ENCODE measurements around the gene POM121. TPM values are rescaled to one million over a fixed set of nuclear protein-coding genes. Genes with fewer than 3 reads are reported as not detected.

Gene POM121
- polyA plus RNA-seq, result 2.2 and 2.8 TPM in 2 replicates

DNA sequence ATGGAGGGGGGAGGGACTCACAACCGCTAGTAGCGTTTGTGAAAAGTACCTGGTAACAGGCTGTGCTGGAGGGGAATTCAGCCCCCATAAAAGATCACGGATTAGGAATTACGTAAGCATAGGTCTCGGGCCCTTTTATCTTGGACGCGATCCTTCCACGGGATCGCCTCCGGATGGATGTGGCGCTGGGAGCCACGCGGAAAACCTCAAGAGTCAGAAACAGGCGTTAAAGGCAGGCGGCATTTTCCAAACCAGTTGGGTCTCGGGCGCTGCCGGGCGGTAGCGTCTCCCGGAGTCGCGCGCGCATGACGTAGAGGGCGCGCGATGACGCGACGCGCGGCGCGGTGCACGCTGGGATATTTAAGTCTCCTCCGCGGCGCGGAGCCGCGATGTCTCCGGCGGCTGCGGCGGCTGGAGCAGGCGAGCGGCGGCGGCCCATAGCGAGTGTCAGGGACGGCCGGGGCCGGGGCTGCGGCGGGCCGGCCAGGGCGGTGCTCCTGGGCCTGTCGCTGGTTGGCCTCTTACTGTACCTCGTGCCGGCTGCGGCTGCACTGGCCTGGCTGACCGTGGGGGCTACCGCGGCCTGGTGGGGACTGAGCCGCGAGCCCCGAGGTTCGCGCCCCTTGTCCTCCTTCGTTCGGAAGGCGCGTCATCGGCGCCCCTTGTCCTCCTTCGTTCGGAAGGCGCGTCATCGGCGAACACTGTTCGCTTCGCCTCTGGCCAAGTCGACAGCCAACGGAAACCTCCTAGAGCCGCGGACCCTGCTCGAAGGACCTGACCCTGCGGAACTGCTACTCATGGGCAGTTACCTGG, at the start of gene POM121:
Gene POM121 (plus strand): TSS at position 363 of the 813 bp plus-strand sequence. CDS start 27 bp downstream, at position 390.

DNA sequence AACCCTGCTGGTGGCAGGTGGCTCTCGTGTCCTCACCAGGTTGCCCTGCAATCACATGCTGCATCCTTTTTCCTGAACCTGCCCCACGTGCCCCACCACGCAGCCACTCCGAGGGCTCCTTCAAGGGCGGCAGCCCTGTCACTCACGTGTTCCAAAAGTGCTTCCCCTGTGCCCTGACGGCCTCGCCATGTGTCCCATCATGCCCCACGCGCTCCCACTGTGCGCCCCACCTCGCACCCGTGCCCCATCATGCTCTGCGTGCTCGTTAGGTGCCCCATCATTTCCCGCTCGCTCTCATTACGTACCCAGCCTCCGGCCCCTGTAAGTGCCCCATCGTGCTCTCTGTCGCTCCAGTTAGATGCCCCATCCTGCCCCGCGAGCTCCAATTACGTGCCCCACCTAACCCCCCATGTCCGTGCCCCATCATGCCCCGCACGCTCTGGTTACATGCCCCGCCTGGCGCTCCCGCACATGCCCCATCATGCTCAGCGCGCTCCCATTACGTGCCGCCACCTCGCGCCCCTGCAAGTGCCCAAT, 44.2 kb downstream of the POM121 start, which contains the start of gene TRIM74:
Gene TRIM74 (minus strand): TSS at position 487 of the 537 bp plus-strand sequence. CDS start 3,309 bp downstream, outside the sequence.

Other genes with a start within 250 kb of the POM121 start
- gene TYW1B, start 96.9 kb upstream of the POM121 start, polyA plus RNA-seq, result 2.0 and 2.5 TPM in 2 replicates
- gene TRIM74, start 44.4 kb downstream of the POM121 start, polyA plus RNA-seq, result not detected in 2 replicates
- gene SPDYE8, start 104.7 kb downstream of the POM121 start, polyA plus RNA-seq, result not detected in 2 replicates
- 1.4 and 2.2 TPM in 2 replicates for gene SPDYE11, start 132.8 kb downstream of the POM121 start, polyA plus RNA-seq
- gene SPDYE9, start 160.9 kb downstream of the POM121 start, polyA plus RNA-seq, result 1.4 and 2.2 TPM in 2 replicates